GM19043 (cell line): ENCODE data around the gene CPPED1.

Experiments used
- ATAC-seq: cut with Tn5 transposase; IDR thresholded peaks from one replicate; pipeline ENCODE4 v1.9.1; 2021; ENCODE audit warnings: low read depth; ENCODE audit not compliant: unreplicated experiment

The CPPED1 gene

GRCh38 chr16:12688951-12689850, 114.5 kb downstream of the CPPED1 start:
- ATAC-seq, result no peak

GRCh38 chr16:12685806-12686205, 117.9 kb downstream of the CPPED1 start:
- no peak for ATAC-seq

GRCh38 chr16:12682432-12683165, 121.1 kb downstream of the CPPED1 start:
- ATAC-seq, result no peak

GRCh38 chr16:12681653-12682052, 122.0 kb downstream of the CPPED1 start:
- no peak for ATAC-seq

GRCh38 chr16:12680531-12680930, 123.2 kb downstream of the CPPED1 start:
- ATAC-seq, result no peak

- no peak for ATAC-seq
Measured at GRCh38 chr16:12679660-12680272, 123.9 kb downstream of the CPPED1 start.

- no peak for ATAC-seq
Measured at GRCh38 chr16:12678983-12679382, 124.7 kb downstream of the CPPED1 start.

- no peak for ATAC-seq
Measured at GRCh38 chr16:12677502-12677901, 126.2 kb downstream of the CPPED1 start.

GRCh38 chr16:12675852-12676251, 127.8 kb downstream of the CPPED1 start:
- ATAC-seq, result no peak

- no peak for ATAC-seq
Measured at GRCh38 chr16:12675046-12675445, 128.6 kb downstream of the CPPED1 start.

GRCh38 chr16:12674524-12674923, 129.2 kb downstream of the CPPED1 start:
- no peak for ATAC-seq

- ATAC-seq, result no peak
Measured at GRCh38 chr16:12674071-12674470, 129.6 kb downstream of the CPPED1 start.

- ATAC-seq, result no peak
Measured at GRCh38 chr16:12673466-12673865, 130.2 kb downstream of the CPPED1 start.

- no peak for ATAC-seq
Measured at GRCh38 chr16:12672986-12673385, 130.7 kb downstream of the CPPED1 start.

- ATAC-seq, result no peak
Measured at GRCh38 chr16:12669908-12670307, 133.8 kb downstream of the CPPED1 start.

- no peak for ATAC-seq
Measured at GRCh38 chr16:12667909-12668308, 135.8 kb downstream of the CPPED1 start.

- ATAC-seq, result no peak
Measured at GRCh38 chr16:12664164-12664733, 139.4 kb downstream of the CPPED1 start.

- ATAC-seq, result no peak
Measured at GRCh38 chr16:12661656-12662172, 142.0 kb downstream of the CPPED1 start.

- ATAC-seq, result no peak
Measured at GRCh38 chr16:12659871-12660270, 143.8 kb downstream of the CPPED1 start.

- no peak for ATAC-seq
Measured at GRCh38 chr16:12658506-12658905, 145.2 kb downstream of the CPPED1 start.

- ATAC-seq, result no peak
Measured at GRCh38 chr16:12655537-12655936, 148.2 kb downstream of the CPPED1 start.
